HL-60/S4 treated with phorbol 12-myristate 13-acetate at 8.2 ng/mL for 4 days and 3 days (cell line): ENCODE measurements around the gene CHKB.

Experiments used
- in situ Hi-C: fragments of 300-500 bp; cut with MboI; formaldehyde crosslinking; loops from 2 replicates; pipeline ENCODE4 v1.15.0; 2022; ENCODE audit warnings: low sequenced_read_pairs

Gene CHKB

DNA sequence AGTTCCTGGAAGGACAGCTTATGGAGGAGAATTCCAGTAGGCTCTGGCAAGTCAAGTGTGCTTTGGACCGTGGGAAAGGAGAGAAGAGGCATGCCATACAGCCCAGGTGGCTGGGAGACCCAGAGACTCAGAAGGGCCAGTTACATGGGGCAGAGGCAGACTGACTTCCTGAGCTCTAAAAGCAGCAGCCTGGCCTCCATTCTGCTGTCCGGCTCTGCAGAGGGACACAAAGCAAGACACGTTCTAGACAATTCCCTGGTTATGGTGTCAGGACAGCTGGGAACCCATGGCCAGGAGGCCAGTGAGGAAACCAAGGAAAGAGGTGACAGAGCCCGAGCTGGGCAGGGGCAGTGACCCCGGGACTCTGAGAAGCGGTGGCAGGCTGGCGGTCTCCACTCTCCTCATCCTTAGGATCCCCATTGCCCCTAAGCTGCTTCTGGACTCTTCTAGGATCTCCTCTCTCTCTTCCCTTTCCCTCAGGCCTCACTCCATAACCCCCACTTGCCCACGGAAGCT, 7.2 kb downstream of the CHKB start:
- in situ Hi-C loops = no loop called here

- in situ Hi-C loops = no loop called here
These were observed 8.3 kb downstream of the CHKB start for GRCh38 chr22:50574383-50574755.

GRCh38 chr22:50573491-50574382, 8.9 kb downstream of the CHKB start:
- in situ Hi-C loops = no loop called here

GRCh38 chr22:50572965-50573364, 9.7 kb downstream of the CHKB start:
- in situ Hi-C loops = no loop called here

DNA sequence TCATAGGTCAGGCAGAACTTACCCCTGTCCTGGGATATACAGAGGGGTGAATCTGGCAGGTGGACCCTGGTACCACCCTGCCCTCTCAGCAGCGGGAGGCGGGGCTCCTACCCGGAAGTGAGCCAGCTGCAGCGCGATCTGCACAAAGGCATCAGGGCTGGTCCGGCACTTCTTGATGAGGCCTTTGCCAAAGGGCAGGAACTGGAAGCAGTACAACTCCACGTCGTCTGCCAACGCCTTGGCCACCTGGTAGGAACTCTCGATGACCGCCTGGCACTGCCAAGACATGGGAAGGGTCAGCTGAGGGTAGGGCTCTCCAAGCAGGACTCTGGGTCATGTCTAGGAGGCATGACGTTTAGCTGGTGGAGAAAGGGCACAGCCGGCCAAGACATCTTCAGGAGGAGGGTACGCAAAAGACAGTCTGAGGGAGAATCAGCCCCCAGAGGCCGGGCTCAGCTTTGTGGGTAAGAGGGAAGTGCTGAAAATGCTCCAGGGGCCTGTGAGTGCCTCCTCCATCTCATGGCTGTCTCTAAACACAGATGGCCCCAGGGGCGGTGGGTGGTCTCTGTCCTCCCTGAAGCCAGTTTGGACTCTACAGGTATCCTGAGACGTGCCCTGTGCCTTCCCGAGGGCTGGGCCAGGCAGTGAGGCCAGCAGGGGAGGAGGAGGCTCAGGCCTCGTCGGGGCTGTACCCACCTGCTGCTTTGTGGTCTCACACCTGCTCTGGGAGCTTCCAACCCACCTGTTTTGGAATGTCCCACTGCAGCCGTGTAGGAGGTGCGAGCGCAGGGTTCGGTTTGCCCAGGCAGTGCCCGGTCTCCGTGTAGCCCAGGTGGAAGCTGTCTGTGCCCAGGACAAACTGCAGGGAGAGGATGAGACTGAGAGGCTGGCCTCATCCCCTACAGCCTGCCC, 11.1 kb downstream of the CHKB start:
- in situ Hi-C loops = no loop called here

GRCh38 chr22:50570861-50571260, 11.8 kb downstream of the CHKB start:
- in situ Hi-C loops = no loop called here

DNA sequence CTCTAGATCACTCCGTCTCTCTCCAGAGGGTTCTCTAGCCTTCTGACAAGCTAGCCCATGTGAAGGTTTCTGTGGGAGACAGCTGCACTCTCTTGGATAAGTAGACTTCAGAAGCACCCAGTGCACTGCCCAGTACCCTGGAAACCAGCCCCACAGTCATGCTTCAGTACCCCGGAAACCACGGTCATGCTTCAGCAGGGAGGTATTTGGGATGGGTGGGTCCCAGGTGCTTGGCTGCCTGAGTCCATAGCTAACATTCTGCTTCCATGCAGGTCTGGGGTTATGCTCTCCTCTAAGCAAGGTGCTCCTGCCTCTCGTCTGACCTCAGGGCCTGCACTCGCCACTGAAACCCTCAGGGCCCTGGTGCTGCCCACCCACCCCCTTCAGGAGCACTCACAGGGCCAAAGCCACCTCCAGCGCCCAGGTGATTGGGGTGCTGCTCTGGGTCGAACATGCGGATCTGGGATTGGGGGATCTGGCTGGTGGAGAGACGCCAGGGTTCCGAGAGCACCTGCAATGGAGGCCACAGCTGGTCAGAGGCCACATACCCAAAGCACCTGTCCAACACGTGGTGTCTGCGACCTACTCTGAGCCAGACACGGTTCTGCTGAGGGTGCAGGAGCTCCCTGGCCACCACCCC, 12.6 kb downstream of the CHKB start:
- in situ Hi-C loops = no loop called here

DNA sequence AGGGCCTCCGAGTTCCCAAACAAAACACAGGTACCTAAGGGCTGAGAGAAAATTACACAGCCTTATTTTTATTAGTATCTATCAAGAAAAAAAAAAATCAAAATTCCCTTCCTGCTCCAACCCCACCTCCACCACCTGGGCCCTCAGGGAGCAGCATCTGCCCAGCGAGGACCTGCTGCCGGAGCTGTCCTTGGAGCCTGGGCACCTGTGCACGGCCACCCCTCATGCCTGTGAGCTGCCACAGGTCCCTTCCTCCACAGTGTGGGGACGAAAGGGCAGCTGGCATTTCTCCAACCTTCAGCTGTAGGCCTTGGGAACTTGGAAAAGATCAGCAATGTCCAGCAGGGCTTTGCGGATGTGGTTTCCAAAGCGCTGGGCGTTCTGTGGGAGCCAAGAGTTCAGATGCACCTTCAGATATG, 13.6 kb downstream of the CHKB start:
- in situ Hi-C loops = no loop called here

GRCh38 chr22:50568626-50569025, 14.0 kb downstream of the CHKB start:
- in situ Hi-C loops = no loop called here

DNA sequence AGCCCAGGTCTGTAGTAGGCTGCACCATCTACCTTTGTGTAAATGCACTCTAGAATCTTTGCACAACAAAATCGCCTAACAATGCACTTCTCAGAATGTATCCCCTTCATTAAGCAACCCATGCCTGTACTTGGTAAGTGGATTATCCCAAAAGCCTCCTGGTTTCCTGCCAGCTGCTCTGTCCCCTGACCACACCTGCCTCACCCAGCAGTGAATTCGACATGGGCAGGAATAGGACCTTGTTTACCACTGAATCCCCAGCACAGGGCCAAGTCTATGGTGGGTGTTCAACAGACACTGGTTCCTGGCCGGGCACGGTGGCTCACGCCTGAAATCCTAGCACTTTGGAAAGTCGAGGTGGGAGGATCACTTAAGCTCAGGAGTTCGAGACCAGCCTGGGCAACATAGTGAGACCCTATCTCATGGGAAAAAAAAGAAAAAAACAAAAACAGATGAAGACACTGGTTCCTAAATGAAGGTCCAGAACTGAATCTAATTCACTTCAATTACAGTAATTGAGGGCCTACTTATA, 14.9 kb downstream of the CHKB start:
- in situ Hi-C loops = no loop called here

DNA sequence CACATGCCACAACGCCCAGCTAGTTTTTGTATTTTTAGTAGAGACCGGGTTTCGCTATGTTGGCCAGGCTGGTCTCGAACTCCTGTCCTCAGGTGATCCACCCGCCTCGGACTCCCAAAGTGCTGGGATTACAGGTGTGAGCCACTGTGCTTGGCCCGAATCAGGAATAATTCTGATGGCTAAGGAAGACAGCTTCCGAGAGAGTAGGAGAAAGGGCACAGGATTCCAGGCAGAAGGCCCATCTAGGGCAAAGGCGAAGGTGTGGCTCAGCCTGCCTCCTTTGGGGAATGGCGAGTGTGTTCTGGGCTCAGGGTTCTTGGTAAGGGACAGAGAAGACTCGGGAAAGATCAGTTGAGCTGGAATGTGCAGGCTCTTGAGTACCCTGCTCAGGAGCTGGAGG, 18.4 kb downstream of the CHKB start:
- in situ Hi-C loops = no loop called here

- in situ Hi-C loops = no loop called here
These were observed 19.1 kb downstream of the CHKB start for GRCh38 chr22:50563413-50564160.

GRCh38 chr22:50562523-50563412, 19.9 kb downstream of the CHKB start, which contains the start of gene SYCE3:
TSS of gene SYCE3 (minus strand) at chr22:50562919. CDS start at chr22:50556405, 6,514 bp downstream.
- in situ Hi-C loops = no loop called here

- in situ Hi-C loops = no loop called here
These were observed 21.0 kb downstream of the CHKB start for GRCh38 chr22:50561401-50562358.

GRCh38 chr22:50560034-50560433, 22.6 kb downstream of the CHKB start:
- in situ Hi-C loops = no loop called here

DNA sequence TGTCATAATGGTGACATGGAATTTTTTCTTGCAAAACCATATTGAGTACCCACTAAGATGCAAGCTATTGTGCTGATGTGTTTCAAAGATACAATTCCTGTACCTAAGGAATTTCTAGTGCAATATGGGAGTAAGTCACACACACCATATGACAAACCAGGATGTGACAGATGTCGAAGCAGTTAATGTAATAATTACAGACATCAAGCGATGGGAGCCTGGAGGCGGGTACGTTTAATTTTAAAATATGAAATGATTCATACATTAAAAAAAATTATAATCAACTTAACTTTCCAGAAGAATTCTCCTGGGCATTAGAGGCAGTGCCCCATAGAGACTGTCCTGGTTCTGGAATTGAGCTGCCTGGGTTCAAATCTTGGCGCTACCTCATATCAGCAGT, 25.9 kb downstream of the CHKB start:
- in situ Hi-C loops = no loop called here

- in situ Hi-C loops = no loop called here
These were observed 29.3 kb downstream of the CHKB start for GRCh38 chr22:50553310-50553709.
